Mammary epithelial cell (primary cell): ENCODE results near the gene NCSTN.

ENCODE experiments used
- CTCF ChIP-seq, 2 donors: IDR thresholded peaks in 1 of 2; conservative IDR thresholded peaks in 1 of 2; 2 replicates each; pipeline ENCODE4 v1.5.1; 2011 to 2012; ENCODE audit warnings: inconsistent platforms in 2 of 2, low read length in 2 of 2, mild to moderate bottlenecking in 2 of 2, control low read depth in 1 of 2, low read depth in 1 of 2; ENCODE audit not compliant: insufficient read depth in 1 of 2; ENCODE audit errors: extremely low read depth in 1 of 2
- EZH2 ChIP-seq: IDR thresholded peaks from 2 replicates; pipeline ENCODE4 v1.6.1; 2012; ENCODE audit warnings: low read length, inconsistent platforms, borderline replicate concordance

GRCh38 chr1:160377585-160378206, 34.5 kb downstream of the NCSTN start:
- TF ChIP-seq CTCF (conservative IDR thresholded peaks at IDR 0.05 in 1 of 2, IDR thresholded peaks at IDR 0.05 in 1 of 2; ENCODE audit: extremely low read depth in 1 of 2, insufficient read depth in 1 of 2, low read depth in 1 of 2, low read length in 2 of 2) (no peak), EZH2 (no peak)
